Dermis blood vessel endothelial cell (primary cell): ENCODE measurements around the gene KDM4F. TPM values are rescaled to one million over a fixed set of nuclear protein-coding genes. Genes with fewer than 3 reads are reported as not detected.
A peak's percentile ranks its signal among the peaks of the same experiment; 100 is the strongest.
"Not testable (repeated sequence)": the region's sequence is repeated elsewhere in the genome, so short reads cannot be mapped to it uniquely, and the experiment has no call there.

ENCODE experiments used
- DNase-seq: peaks from one replicate; pipeline ENCODE4 v3.0.0; 2010
- total RNA-seq: library from RNA; depleted of rRNA; stranded (reverse); fragments of >200 nt; gene quantifications from 2 replicates; pipeline ENCODE4 v1.2.3, GENCODE V29; 2014

KDM4F gene
- total RNA-seq, result not detected in 2 replicates

GRCh38 chr11:95049122-95049521 lies at the start of gene KDM4F:
Gene KDM4F (plus strand): TSS chr11:95049422.
- DNase-seq, result not testable (repeated sequence)

GRCh38 chr11:95003716-95004115 lies 45.5 kb upstream of the KDM4F start:
- no peak for DNase-seq

- no peak for DNase-seq
Measured at GRCh38 chr11:95005642-95006041, 43.6 kb upstream of the KDM4F start.

GRCh38 chr11:95011376-95011775 lies 37.8 kb upstream of the KDM4F start:
- no peak for DNase-seq

GRCh38 chr11:95014184-95014821 lies 34.9 kb upstream of the KDM4F start:
- DNase-seq, result no peak

GRCh38 chr11:95016139-95016538 lies 33.1 kb upstream of the KDM4F start:
- DNase-seq, result no peak

GRCh38 chr11:95021468-95021867 lies 27.8 kb upstream of the KDM4F start:
- DNase-seq, result not testable (repeated sequence)

- DNase-seq, result no peak
Measured at GRCh38 chr11:95024958-95025357, 24.3 kb upstream of the KDM4F start, which contains the start of gene KDM4E. Gene KDM4E (plus strand): TSS chr11:95025258. CDS start chr11:95025558, 300 bp downstream.

GRCh38 chr11:95025594-95025993 lies 23.6 kb upstream of the KDM4F start:
- not testable (repeated sequence) for DNase-seq

GRCh38 chr11:95028357-95028756 lies 20.9 kb upstream of the KDM4F start:
- DNase-seq, result no peak

GRCh38 chr11:95033051-95033450 lies 16.2 kb upstream of the KDM4F start:
- DNase-seq, result no peak

GRCh38 chr11:95035316-95035715 lies 13.9 kb upstream of the KDM4F start:
- DNase-seq, result no peak

GRCh38 chr11:95037356-95038035 lies 11.7 kb upstream of the KDM4F start:
- peak; percentile 29 for DNase-seq

- no peak for DNase-seq
Measured at GRCh38 chr11:95042239-95042638, 7.0 kb upstream of the KDM4F start.

- no peak for DNase-seq
Measured at GRCh38 chr11:95042906-95043305, 6.3 kb upstream of the KDM4F start.

- no peak for DNase-seq
Measured at GRCh38 chr11:95044010-95044409, 5.2 kb upstream of the KDM4F start.

- DNase-seq, result no peak
Measured at GRCh38 chr11:95045812-95046211, 3.4 kb upstream of the KDM4F start.

GRCh38 chr11:95050595-95051202 lies 1.5 kb downstream of the KDM4F start:
- DNase-seq, result no peak

GRCh38 chr11:95054356-95054755 lies 5.1 kb downstream of the KDM4F start:
- no peak for DNase-seq

- DNase-seq, result no peak
Measured at GRCh38 chr11:95055283-95055897, 6.2 kb downstream of the KDM4F start.

GRCh38 chr11:95057959-95058358 lies 8.7 kb downstream of the KDM4F start:
- no peak for DNase-seq

GRCh38 chr11:95058621-95059020 lies 9.4 kb downstream of the KDM4F start:
- DNase-seq, result no peak

- no peak for DNase-seq
Measured at GRCh38 chr11:95059046-95059445, 9.8 kb downstream of the KDM4F start.

- DNase-seq, result no peak
Measured at GRCh38 chr11:95065336-95065735, 16.1 kb downstream of the KDM4F start.
